Measurements from ENCODE around the gene LACTB.

GRCh38 chr15:63084806-63085205 is 36.9 kb upstream of the LACTB start:
- TF ChIP-seq CTCF (IDR thresholded peaks at IDR 0.05) (no peak), POLR2A (IDR thresholded peaks at IDR 0.05) (no peak)
